Measurements from ENCODE around the gene EHBP1.
"Not testable (repeated sequence)": the region's sequence is repeated elsewhere in the genome, so short reads cannot be mapped to it uniquely, and the experiment has no call there.

The EHBP1 gene

GRCh38 chr2:62708751-62709150 lies 3.2 kb downstream of the EHBP1 start:
- H3K4me1 ChIP-seq (ENCODE audit: control insufficient read depth in 2 of 2, insufficient read depth in 1 of 2, low read depth in 1 of 2, low read length in 2 of 2): peaks cover 8% of the 10 kb centered on the region in 2 donors
- no CpG with 5 or more reads among the region's 1 CpG for WGBS, 2 donors (ENCODE audit: extremely low coverage in 2 of 2, insufficient read length in 2 of 2, insufficient replicate concordance in 1 of 2)
- no peak overlapping the region for H3K4ac ChIP-seq (ENCODE audit: low read length)
- H2BK12ac ChIP-seq (ENCODE audit: low read length): no peak overlapping the region
- H3K36me3 ChIP-seq (replicated peaks in 1 of 2; ENCODE audit: control insufficient read depth in 2 of 2, insufficient read depth in 2 of 2, low read length in 2 of 2): peaks cover 2 to 59% of the 10 kb centered on the region in 2 donors
- no peak overlapping the region for H3K14ac ChIP-seq (ENCODE audit: low read length)
- no peak overlapping the region for H2AFZ ChIP-seq (ENCODE audit: low read length)
- H4K91ac ChIP-seq (ENCODE audit: low read depth, low read length, poor library complexity): no peak overlapping the region
- no peak overlapping the region for H2BK5ac ChIP-seq (ENCODE audit: low read length)
- no peak overlapping the region for H3K27ac ChIP-seq (replicated peaks; ENCODE audit: low read length)
- no peaks in the 10 kb centered on the region for H3K27me3 ChIP-seq (ENCODE audit: control insufficient read depth in 3 of 3, insufficient read depth in 3 of 3, low read depth in 1 of 3, low read length in 3 of 3)
- H3K18ac ChIP-seq (ENCODE audit: low read length): no peak overlapping the region
- H3K79me1 ChIP-seq (ENCODE audit: low read depth, low read length): peaks cover 4% of the 10 kb centered on the region
- H3K9me3 ChIP-seq (replicated peaks in 1 of 2; ENCODE audit: control insufficient read depth in 2 of 2, insufficient read depth in 1 of 2, low read depth in 1 of 2, low read length in 2 of 2): peaks cover 0 to 39% of the 10 kb centered on the region in 2 donors
- H3K4me3 ChIP-seq (ENCODE audit: low read length in 2 of 2): no peak overlapping the region
- no peak overlapping the region for H4K8ac ChIP-seq (ENCODE audit: low read depth, low read length)
- no peak overlapping the region for H2BK120ac ChIP-seq (ENCODE audit: low read depth, low read length)
- no peak overlapping the region for H3K9ac ChIP-seq (ENCODE audit: low read depth, low read length, poor library complexity)
- no peak overlapping the region for H2BK15ac ChIP-seq (ENCODE audit: low read length)
- H3K23ac ChIP-seq (ENCODE audit: low read depth, low read length, poor library complexity): no peak overlapping the region
- no peak for DNase-seq (ENCODE audit: low spot score)
- H2AK5ac ChIP-seq (ENCODE audit: low read depth, low read length): no peak overlapping the region
- H3K4me2 ChIP-seq (ENCODE audit: insufficient read depth, low read length, poor library complexity, severe bottlenecking): no peak overlapping the region

GRCh38 chr2:62711832-62712494 lies 6.5 kb downstream of the EHBP1 start:
- Histone ChIP-seq H3K27ac (replicated peaks; ENCODE audit: low read length) (no peak overlapping the region), H3K23ac (ENCODE audit: low read depth, low read length, poor library complexity) (no peak overlapping the region), H3K18ac (ENCODE audit: low read length) (no peak overlapping the region), H3K9me3 (replicated peaks in 1 of 2; ENCODE audit: control insufficient read depth in 2 of 2, insufficient read depth in 1 of 2, low read depth in 1 of 2, low read length in 2 of 2) (peaks cover 0 to 45% of the 10 kb centered on the region in 2 donors), H3K4me3 (ENCODE audit: low read length in 2 of 2) (no peak overlapping the region), H3K4me2 (ENCODE audit: insufficient read depth, low read length, poor library complexity, severe bottlenecking) (no peak overlapping the region), H2AFZ (ENCODE audit: low read length) (no peak overlapping the region), H2BK120ac (ENCODE audit: low read depth, low read length) (no peak overlapping the region), H4K91ac (ENCODE audit: low read depth, low read length, poor library complexity) (no peak overlapping the region), H3K36me3 (replicated peaks in 1 of 2; ENCODE audit: control insufficient read depth in 2 of 2, insufficient read depth in 2 of 2, low read length in 2 of 2) (peaks cover 2 to 80% of the 10 kb centered on the region in 2 donors), H3K79me1 (ENCODE audit: low read depth, low read length) (peaks cover 2% of the 10 kb centered on the region), H2BK15ac (ENCODE audit: low read length) (no peak overlapping the region), H3K4ac (ENCODE audit: low read length) (no peak overlapping the region), H2AK5ac (ENCODE audit: low read depth, low read length) (no peak overlapping the region), H3K27me3 (ENCODE audit: control insufficient read depth in 3 of 3, insufficient read depth in 3 of 3, low read depth in 1 of 3, low read length in 3 of 3) (no peaks in the 10 kb centered on the region), H3K14ac (ENCODE audit: low read length) (no peak overlapping the region), H4K8ac (ENCODE audit: low read depth, low read length) (no peak overlapping the region), H3K4me1 (ENCODE audit: control insufficient read depth in 2 of 2, insufficient read depth in 1 of 2, low read depth in 1 of 2, low read length in 2 of 2) (peaks cover 4 to 6% of the 10 kb centered on the region in 2 donors), H3K9ac (ENCODE audit: low read depth, low read length, poor library complexity) (no peak overlapping the region), H2BK5ac (ENCODE audit: low read length) (no peak overlapping the region), H2BK12ac (ENCODE audit: low read length) (no peak overlapping the region)
- no peak for DNase-seq (ENCODE audit: low spot score)
- no CpG with 5 or more reads among the region's 1 CpG for WGBS, 2 donors (ENCODE audit: extremely low coverage in 2 of 2, insufficient read length in 2 of 2, insufficient replicate concordance in 1 of 2)

GRCh38 chr2:62713196-62713595 lies 7.7 kb downstream of the EHBP1 start:
- not testable (repeated sequence) for H2AK5ac ChIP-seq (ENCODE audit: low read depth, low read length); H2BK12ac ChIP-seq (ENCODE audit: low read length); H2AFZ ChIP-seq (ENCODE audit: low read length); H4K91ac ChIP-seq (ENCODE audit: low read depth, low read length, poor library complexity); H2BK15ac ChIP-seq (ENCODE audit: low read length); H2BK5ac ChIP-seq (ENCODE audit: low read length); H3K4me3 ChIP-seq (ENCODE audit: low read length in 2 of 2); H3K4me1 ChIP-seq (ENCODE audit: control insufficient read depth in 2 of 2, insufficient read depth in 1 of 2, low read depth in 1 of 2, low read length in 2 of 2); H3K4me2 ChIP-seq (ENCODE audit: insufficient read depth, low read length, poor library complexity, severe bottlenecking); H3K14ac ChIP-seq (ENCODE audit: low read length); H3K27me3 ChIP-seq (ENCODE audit: control insufficient read depth in 3 of 3, insufficient read depth in 3 of 3, low read depth in 1 of 3, low read length in 3 of 3); H3K4ac ChIP-seq (ENCODE audit: low read length); H3K27ac ChIP-seq (replicated peaks; ENCODE audit: low read length); H4K8ac ChIP-seq (ENCODE audit: low read depth, low read length); H3K18ac ChIP-seq (ENCODE audit: low read length); H3K23ac ChIP-seq (ENCODE audit: low read depth, low read length, poor library complexity); H3K79me1 ChIP-seq (ENCODE audit: low read depth, low read length); H2BK120ac ChIP-seq (ENCODE audit: low read depth, low read length); H3K9ac ChIP-seq (ENCODE audit: low read depth, low read length, poor library complexity); DNase-seq (ENCODE audit: low spot score)
- peaks cover 0 to 40% of the 10 kb centered on the region in 2 donors for H3K9me3 ChIP-seq (replicated peaks in 1 of 2; ENCODE audit: control insufficient read depth in 2 of 2, insufficient read depth in 1 of 2, low read depth in 1 of 2, low read length in 2 of 2)
- no CpG with 5 or more reads among the region's 3 CpGs for WGBS, 2 donors (ENCODE audit: extremely low coverage in 2 of 2, insufficient read length in 2 of 2, insufficient replicate concordance in 1 of 2)
- peaks cover 2 to 69% of the 10 kb centered on the region in 2 donors for H3K36me3 ChIP-seq (replicated peaks in 1 of 2; ENCODE audit: control insufficient read depth in 2 of 2, insufficient read depth in 2 of 2, low read length in 2 of 2)

DNA sequence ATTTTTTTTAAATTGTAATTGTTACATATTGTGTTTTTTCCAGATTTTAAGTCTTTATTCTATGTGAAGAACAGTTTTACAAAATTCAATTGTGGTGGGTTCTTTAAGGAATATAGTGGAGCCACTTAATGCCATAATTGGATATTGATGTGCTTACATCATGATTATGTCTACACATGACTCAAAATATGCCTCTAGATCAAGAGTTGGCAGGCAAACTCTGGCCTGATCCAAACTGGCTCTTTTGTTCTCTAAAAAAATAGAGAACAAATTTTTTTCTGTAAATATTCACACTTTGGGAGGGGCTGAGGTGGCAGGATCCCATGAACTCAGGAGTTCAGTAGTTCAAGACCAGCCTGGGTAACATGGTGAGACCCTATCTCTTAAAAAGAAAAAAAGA lies 8.3 kb downstream of the EHBP1 start:
- no peak overlapping the region for H2AK5ac ChIP-seq (ENCODE audit: low read depth, low read length)
- no peak overlapping the region for H2BK12ac ChIP-seq (ENCODE audit: low read length)
- no peak overlapping the region for H3K4me3 ChIP-seq (ENCODE audit: low read length in 2 of 2)
- H2AFZ ChIP-seq (ENCODE audit: low read length): no peak overlapping the region
- no peak overlapping the region for H3K4ac ChIP-seq (ENCODE audit: low read length)
- H3K4me2 ChIP-seq (ENCODE audit: insufficient read depth, low read length, poor library complexity, severe bottlenecking): no peak overlapping the region
- DNase-seq (ENCODE audit: low spot score): no peak
- peaks cover 2 to 63% of the 10 kb centered on the region in 2 donors for H3K36me3 ChIP-seq (replicated peaks in 1 of 2; ENCODE audit: control insufficient read depth in 2 of 2, insufficient read depth in 2 of 2, low read length in 2 of 2)
- H4K91ac ChIP-seq (ENCODE audit: low read depth, low read length, poor library complexity): no peak overlapping the region
- no peak overlapping the region for H2BK120ac ChIP-seq (ENCODE audit: low read depth, low read length)
- H3K4me1 ChIP-seq (ENCODE audit: control insufficient read depth in 2 of 2, insufficient read depth in 1 of 2, low read depth in 1 of 2, low read length in 2 of 2): no peaks in the 10 kb centered on the region
- no peak overlapping the region for H2BK15ac ChIP-seq (ENCODE audit: low read length)
- no peak overlapping the region for H3K9ac ChIP-seq (ENCODE audit: low read depth, low read length, poor library complexity)
- no peak overlapping the region for H3K18ac ChIP-seq (ENCODE audit: low read length)
- peaks cover 0 to 33% of the 10 kb centered on the region in 2 donors for H3K9me3 ChIP-seq (replicated peaks in 1 of 2; ENCODE audit: control insufficient read depth in 2 of 2, insufficient read depth in 1 of 2, low read depth in 1 of 2, low read length in 2 of 2)
- H3K79me1 ChIP-seq (ENCODE audit: low read depth, low read length): no peaks in the 10 kb centered on the region
- H3K23ac ChIP-seq (ENCODE audit: low read depth, low read length, poor library complexity): no peak overlapping the region
- H4K8ac ChIP-seq (ENCODE audit: low read depth, low read length): no peak overlapping the region
- no peak overlapping the region for H3K14ac ChIP-seq (ENCODE audit: low read length)
- H3K27ac ChIP-seq (replicated peaks; ENCODE audit: low read length): no peak overlapping the region
- no peak overlapping the region for H2BK5ac ChIP-seq (ENCODE audit: low read length)
- H3K27me3 ChIP-seq (ENCODE audit: control insufficient read depth in 3 of 3, insufficient read depth in 3 of 3, low read depth in 1 of 3, low read length in 3 of 3): no peaks in the 10 kb centered on the region
